ENCODE results near the gene ZBTB20.

Gene ZBTB20

DNA sequence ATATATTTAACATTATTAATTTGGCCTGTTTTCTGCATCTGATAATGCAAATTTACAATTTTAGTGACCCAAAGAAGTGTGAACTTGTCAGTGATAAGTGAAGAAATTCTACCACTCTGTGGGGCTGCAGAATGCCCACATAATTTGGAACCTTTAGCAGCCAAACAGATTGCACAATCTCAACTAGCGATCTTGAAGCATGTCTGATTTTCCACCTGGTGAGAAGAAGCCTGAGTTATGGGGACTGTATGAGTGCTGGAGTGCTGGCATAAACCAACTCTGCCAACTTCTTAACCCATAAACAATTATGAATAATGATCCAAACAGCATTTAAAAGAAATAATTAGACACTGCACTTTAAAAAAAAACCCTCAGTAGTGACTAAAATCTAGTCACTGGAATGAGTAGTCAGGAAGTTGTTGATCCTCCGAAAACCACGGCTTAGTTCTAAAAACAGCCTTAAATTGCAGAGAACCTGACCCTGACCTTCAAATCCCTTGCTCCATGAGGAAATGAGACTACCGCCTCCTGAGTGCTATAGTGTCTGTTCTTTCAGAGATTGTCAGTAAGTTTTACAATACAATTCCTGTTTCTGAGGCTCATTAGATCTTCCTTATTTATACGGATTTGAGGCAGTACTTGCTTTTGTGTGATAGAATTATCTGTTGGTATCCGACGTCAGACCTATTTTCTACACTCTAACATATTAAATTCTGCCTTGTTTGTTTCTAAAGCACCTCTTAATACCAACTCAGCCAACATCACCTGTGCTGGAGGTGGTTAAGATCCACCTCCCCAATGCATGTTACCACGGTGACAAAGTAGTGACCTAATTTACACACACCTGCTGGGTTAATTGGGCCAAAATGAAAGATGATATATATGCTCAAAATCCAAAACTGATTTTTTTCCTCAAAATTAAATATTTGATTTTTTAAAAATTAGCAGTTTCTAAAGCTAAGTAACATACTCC, 267.7 kb downstream of the ZBTB20 start:
- TF ChIP-seq SIN3A (IDR thresholded peaks at IDR 0.05; ENCODE audit: borderline replicate concordance, insufficient read depth, low read length) (no peak), TAF1 (IDR thresholded peaks at IDR 0.05; ENCODE audit: borderline replicate concordance, insufficient read depth, low read length) (no peak), POLR2AphosphoS5 (IDR thresholded peaks at IDR 0.05; ENCODE audit: low read depth, low read length) (no peak), FOXP2 (optimal IDR thresholded peaks at IDR 0.05; ENCODE audit: borderline replicate concordance, extremely low read depth, extremely low read length, insufficient read depth) (no peak)
- TF ChIP-seq, protein P1, sequence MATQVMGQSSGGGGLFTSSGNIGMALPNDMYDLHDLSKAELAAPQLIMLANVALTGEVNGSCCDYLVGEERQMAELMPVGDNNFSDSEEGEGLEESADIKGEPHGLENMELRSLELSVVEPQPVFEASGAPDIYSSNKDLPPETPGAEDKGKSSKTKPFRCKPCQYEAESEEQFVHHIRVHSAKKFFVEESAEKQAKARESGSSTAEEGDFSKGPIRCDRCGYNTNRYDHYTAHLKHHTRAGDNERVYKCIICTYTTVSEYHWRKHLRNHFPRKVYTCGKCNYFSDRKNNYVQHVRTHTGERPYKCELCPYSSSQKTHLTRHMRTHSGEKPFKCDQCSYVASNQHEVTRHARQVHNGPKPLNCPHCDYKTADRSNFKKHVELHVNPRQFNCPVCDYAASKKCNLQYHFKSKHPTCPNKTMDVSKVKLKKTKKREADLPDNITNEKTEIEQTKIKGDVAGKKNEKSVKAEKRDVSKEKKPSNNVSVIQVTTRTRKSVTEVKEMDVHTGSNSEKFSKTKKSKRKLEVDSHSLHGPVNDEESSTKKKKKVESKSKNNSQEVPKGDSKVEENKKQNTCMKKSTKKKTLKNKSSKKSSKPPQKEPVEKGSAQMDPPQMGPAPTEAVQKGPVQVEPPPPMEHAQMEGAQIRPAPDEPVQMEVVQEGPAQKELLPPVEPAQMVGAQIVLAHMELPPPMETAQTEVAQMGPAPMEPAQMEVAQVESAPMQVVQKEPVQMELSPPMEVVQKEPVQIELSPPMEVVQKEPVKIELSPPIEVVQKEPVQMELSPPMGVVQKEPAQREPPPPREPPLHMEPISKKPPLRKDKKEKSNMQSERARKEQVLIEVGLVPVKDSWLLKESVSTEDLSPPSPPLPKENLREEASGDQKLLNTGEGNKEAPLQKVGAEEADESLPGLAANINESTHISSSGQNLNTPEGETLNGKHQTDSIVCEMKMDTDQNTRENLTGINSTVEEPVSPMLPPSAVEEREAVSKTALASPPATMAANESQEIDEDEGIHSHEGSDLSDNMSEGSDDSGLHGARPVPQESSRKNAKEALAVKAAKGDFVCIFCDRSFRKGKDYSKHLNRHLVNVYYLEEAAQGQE (IDR thresholded peaks at IDR 0.05; ENCODE audit: insufficient read depth in 1 of 2, low read depth in 2 of 2, low read length in 2 of 2): no peak

DNA sequence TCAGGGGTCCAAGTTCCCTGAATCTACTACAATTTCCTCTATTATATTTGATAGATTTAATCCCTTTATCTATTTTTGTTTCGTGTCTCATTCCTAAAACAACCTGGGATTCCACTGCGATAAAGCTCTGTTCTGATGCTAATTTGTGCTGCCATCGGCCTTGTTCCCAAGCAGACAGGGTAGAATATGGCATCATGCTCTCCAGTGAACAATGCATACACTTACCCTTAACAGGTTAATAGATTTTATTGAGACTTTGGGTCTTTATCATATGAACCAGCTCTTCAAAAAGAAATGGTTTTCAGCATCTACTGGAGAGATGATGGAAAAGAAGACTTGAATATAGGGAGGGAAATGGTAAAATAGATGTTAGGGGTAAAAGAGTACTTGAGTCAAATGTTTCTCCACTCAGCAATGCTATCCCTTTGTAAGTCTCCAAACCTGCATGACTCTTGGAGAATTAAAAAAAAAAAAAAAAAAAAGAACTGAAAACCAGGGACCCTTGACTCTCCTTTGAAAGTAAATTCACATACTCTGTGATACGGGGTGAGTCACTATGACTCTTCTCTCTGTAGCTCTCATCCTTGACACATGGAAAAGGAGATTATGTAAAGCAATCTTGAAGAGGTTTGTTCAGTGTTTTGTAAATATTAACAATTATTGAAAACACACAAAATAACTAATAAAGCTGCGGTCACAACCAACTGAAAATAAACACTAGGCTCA, 268.8 kb downstream of the ZBTB20 start:
- TF ChIP-seq, protein P1 (IDR thresholded peaks at IDR 0.05; ENCODE audit: insufficient read depth in 1 of 2, low read depth in 2 of 2, low read length in 2 of 2): no peak
- TF ChIP-seq POLR2AphosphoS5 (IDR thresholded peaks at IDR 0.05; ENCODE audit: low read depth, low read length) (no peak), FOXP2 (optimal IDR thresholded peaks at IDR 0.05; ENCODE audit: borderline replicate concordance, extremely low read depth, extremely low read length, insufficient read depth) (no peak), SIN3A (IDR thresholded peaks at IDR 0.05; ENCODE audit: borderline replicate concordance, insufficient read depth, low read length) (no peak), TAF1 (IDR thresholded peaks at IDR 0.05; ENCODE audit: borderline replicate concordance, insufficient read depth, low read length) (no peak)

DNA sequence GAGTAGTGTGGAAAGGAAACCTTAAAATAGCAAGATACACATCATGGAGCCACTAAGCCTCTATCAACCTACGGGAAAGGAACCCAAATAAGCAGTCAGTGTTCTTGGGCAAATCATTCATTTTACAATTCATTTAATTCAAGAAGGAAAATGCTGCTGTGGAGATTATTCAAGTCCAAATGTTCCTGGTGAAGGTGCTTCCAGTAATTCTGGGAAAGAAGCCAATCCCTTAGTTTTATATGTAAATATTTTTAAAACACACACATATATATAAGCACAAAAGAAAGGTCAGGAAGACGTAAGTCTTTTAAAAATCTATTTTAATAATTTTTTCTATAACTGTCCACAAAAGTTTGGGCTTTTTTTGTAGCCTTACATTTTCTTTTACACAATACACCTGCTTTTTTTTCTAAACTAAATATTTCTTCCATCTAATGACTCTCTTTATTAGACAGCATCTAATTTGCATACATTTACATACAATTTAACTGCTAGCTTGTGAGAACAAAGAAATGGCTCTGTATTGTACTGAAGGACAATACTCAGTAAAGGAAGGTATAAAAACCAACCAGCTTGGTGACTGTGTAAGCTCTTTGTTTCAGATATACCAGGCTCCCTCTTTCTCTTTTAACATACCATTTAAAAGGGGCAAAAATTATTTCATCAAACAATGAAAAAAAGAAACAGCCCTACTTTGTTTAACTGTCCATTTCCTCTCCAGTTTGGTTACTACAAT, 269.5 kb downstream of the ZBTB20 start:
- TF ChIP-seq, protein P1 (IDR thresholded peaks at IDR 0.05; ENCODE audit: insufficient read depth in 1 of 2, low read depth in 2 of 2, low read length in 2 of 2): no peak
- TF ChIP-seq TAF1 (IDR thresholded peaks at IDR 0.05; ENCODE audit: borderline replicate concordance, insufficient read depth, low read length): no peak
- no peak for TF ChIP-seq POLR2AphosphoS5 (IDR thresholded peaks at IDR 0.05; ENCODE audit: low read depth, low read length)
- no peak for TF ChIP-seq FOXP2 (optimal IDR thresholded peaks at IDR 0.05; ENCODE audit: borderline replicate concordance, extremely low read depth, extremely low read length, insufficient read depth)
- TF ChIP-seq SIN3A (IDR thresholded peaks at IDR 0.05; ENCODE audit: borderline replicate concordance, insufficient read depth, low read length): no peak

DNA sequence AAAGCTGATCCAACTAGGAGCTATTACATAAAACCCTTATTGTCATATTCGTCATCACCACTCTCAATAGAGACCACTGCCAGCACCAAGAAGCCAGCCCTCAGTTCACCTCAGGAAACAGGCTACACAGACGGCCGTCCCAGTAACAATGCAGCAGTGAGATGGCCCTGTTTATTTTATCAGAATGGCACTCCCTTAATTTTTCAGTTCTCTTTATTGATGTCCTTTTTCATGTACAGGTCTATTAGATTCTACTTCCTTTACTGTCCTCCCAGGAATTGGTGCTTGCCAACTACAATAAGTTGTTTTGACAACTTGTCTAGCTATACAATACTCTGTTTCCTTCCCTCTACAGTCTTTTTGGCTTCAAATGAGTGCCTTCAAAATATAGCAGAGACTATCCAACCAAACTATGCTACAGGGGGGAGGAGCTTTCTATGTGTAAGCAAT, 272.5 kb downstream of the ZBTB20 start:
- TF ChIP-seq TAF1 (IDR thresholded peaks at IDR 0.05; ENCODE audit: borderline replicate concordance, insufficient read depth, low read length): no peak
- TF ChIP-seq, protein P1 (IDR thresholded peaks at IDR 0.05; ENCODE audit: insufficient read depth in 1 of 2, low read depth in 2 of 2, low read length in 2 of 2): no peak
- TF ChIP-seq SIN3A (IDR thresholded peaks at IDR 0.05; ENCODE audit: borderline replicate concordance, insufficient read depth, low read length): no peak
- TF ChIP-seq POLR2AphosphoS5 (IDR thresholded peaks at IDR 0.05; ENCODE audit: low read depth, low read length): no peak
- no peak for TF ChIP-seq FOXP2 (optimal IDR thresholded peaks at IDR 0.05; ENCODE audit: borderline replicate concordance, extremely low read depth, extremely low read length, insufficient read depth)
